A172 (cell line): ENCODE measurements around the gene ZNF595. TPM values are rescaled to one million over a fixed set of nuclear protein-coding genes. Genes with fewer than 3 reads are reported as not detected.
"Not testable (repeated sequence)": the region's sequence is repeated elsewhere in the genome, so short reads cannot be mapped to it uniquely, and the experiment has no call there.

Source experiments
- DNase-seq: peaks from one replicate; pipeline ENCODE4 v3.0.0-alpha.2; 2015; ENCODE audit warnings: low spot score
- total RNA-seq: library from RNA; depleted of rRNA; stranded (reverse); fragments of >200 nt; shearing (Covaris generic); gene quantifications from 2 replicates; pipeline ENCODE4 v1.2.3, GENCODE V29; 2014

ZNF595 gene
- total RNA-seq, 1 experiment from 2014 or later: 18.0 TPM

- DNase-seq: no peak
These were observed 32.8 kb downstream of the ZNF595 start for GRCh38 chr4:85951-86350.

GRCh38 chr4:86559-87324, 33.6 kb downstream of the ZNF595 start:
- DNase-seq: not testable (repeated sequence)

GRCh38 chr4:98386-98785, 45.3 kb downstream of the ZNF595 start:
- no peak for DNase-seq

GRCh38 chr4:99863-100262, 46.7 kb downstream of the ZNF595 start:
- DNase-seq: no peak

- no peak for DNase-seq
These were observed 53.9 kb downstream of the ZNF595 start for GRCh38 chr4:107083-107443.

GRCh38 chr4:107444-108429, 54.6 kb downstream of the ZNF595 start:
- no peak for DNase-seq

- DNase-seq: no peak
These were observed 59.6 kb downstream of the ZNF595 start for GRCh38 chr4:112771-113170.

- no peak for DNase-seq
These were observed 60.6 kb downstream of the ZNF595 start for GRCh38 chr4:113732-114131.

GRCh38 chr4:114149-114548, 61.0 kb downstream of the ZNF595 start:
- DNase-seq: no peak

- no peak for DNase-seq
These were observed 63.4 kb downstream of the ZNF595 start for GRCh38 chr4:116499-116898.

GRCh38 chr4:120616-121015, 67.5 kb downstream of the ZNF595 start:
- no peak for DNase-seq

GRCh38 chr4:121408-122084, 68.4 kb downstream of the ZNF595 start:
- DNase-seq: no peak

GRCh38 chr4:123922-124274, 70.8 kb downstream of the ZNF595 start:
- not testable (repeated sequence) for DNase-seq

GRCh38 chr4:124275-125081, 71.4 kb downstream of the ZNF595 start, which contains the start of gene ZNF718:
Gene ZNF718, plus strand, starts transcription at chr4:124501. Its CDS starts 170 bp downstream, at chr4:124671.
- no peak for DNase-seq

- no peak for DNase-seq
These were observed 72.1 kb downstream of the ZNF595 start for GRCh38 chr4:125091-125771.

GRCh38 chr4:125833-126232, 72.7 kb downstream of the ZNF595 start:
- no peak for DNase-seq

- DNase-seq: no peak
These were observed 79.4 kb downstream of the ZNF595 start for GRCh38 chr4:132483-132882.
